ENCODE data around the gene ABCA7. TPM values are rescaled to one million over a fixed set of nuclear protein-coding genes. Genes with fewer than 3 reads are reported as not detected.

ABCA7 gene
- total RNA-seq, 2 experiments from 2014 or later: 114 to 118 TPM

DNA sequence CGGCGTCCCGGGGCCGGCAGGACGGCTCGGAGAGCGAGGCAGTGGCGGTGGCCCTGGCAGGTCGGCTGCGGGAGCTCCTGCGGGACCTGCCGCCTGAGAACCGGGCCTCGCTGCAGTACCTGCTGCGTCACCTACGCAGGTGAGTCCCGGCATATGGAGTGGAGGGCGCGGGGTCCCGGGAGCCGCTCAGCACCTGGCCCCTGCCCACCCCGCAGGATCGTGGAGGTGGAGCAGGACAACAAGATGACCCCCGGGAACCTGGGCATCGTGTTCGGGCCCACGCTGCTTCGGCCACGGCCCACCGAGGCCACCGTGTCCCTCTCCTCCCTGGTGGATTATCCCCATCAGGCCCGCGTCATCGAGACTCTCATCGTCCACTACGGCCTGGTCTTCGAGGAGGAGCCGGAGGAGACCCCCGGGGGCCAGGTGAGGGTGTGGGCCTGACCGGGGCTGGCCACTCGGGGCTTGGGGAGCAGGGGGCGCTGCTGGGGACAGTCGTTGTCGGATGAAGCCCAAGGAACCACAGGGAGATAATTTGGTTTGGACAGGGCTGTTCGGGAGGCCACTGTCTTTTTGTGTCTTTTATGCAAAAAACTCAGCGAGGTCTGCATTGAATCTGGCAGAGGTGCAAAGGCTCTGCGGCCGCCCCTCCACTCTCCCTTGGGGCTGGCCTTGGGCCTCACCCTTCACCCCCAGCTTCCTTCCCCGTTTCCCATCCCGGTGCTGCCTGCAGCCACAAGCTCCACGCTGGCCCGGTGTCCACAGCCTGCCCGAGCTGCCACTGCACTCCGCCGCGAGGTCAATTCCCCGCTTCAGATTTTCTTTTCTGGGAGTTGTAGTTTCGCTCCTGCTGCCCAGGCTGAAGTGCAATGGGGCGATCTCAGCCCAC lies 43.3 kb downstream of the ABCA7 start:
- H3K27me3 ChIP-seq (ENCODE audit: control insufficient read depth in 1 of 2, insufficient read depth in 2 of 2, low read length in 2 of 2): no peaks in the 10 kb centered on the region
- Mint-ChIP-seq H3K4me3 (peak overlapping the region; percentile 38), H3K27me3 (no peaks in the 10 kb centered on the region), H3K36me3 (ENCODE audit: low read depth) (peaks cover 77% of the 10 kb centered on the region), H3K9me3 (no peaks in the 10 kb centered on the region), H3K4me1 (ENCODE audit: low read depth) (peaks cover 48% of the 10 kb centered on the region), H3K27ac (peak overlapping the region; percentile 78)
- TF ChIP-seq, protein P1, sequence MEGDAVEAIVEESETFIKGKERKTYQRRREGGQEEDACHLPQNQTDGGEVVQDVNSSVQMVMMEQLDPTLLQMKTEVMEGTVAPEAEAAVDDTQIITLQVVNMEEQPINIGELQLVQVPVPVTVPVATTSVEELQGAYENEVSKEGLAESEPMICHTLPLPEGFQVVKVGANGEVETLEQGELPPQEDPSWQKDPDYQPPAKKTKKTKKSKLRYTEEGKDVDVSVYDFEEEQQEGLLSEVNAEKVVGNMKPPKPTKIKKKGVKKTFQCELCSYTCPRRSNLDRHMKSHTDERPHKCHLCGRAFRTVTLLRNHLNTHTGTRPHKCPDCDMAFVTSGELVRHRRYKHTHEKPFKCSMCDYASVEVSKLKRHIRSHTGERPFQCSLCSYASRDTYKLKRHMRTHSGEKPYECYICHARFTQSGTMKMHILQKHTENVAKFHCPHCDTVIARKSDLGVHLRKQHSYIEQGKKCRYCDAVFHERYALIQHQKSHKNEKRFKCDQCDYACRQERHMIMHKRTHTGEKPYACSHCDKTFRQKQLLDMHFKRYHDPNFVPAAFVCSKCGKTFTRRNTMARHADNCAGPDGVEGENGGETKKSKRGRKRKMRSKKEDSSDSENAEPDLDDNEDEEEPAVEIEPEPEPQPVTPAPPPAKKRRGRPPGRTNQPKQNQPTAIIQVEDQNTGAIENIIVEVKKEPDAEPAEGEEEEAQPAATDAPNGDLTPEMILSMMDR (IDR thresholded peaks at IDR 0.05): no peak
- H3K9me3 ChIP-seq (ENCODE audit: control insufficient read depth in 1 of 2, insufficient read depth in 1 of 2, low read length in 2 of 2): no peaks in the 10 kb centered on the region
- H3K27ac ChIP-seq (ENCODE audit: low read depth in 1 of 2, low read length in 2 of 2): peak overlapping the region in 1 of 2 donors; percentile 64
- no peak overlapping the region for H3K4me3 ChIP-seq (ENCODE audit: low read length)
- peaks cover 93% of the 10 kb centered on the region for H3K4me1 ChIP-seq (ENCODE audit: insufficient read depth, low read length)
- no peak for ATAC-seq (ENCODE audit: poor library complexity)
- POLR2A ChIA-PET: interaction anchor here (0.6 to 21.0 kb wide), 9 partner anchors 1 to 186 kb away, joined by 3 to 1253 read pairs (median 74); partner anchors contain the start of genes ABCA7, ARHGAP45, CIRBP and CNN2
- CTCF ChIA-PET: interaction anchor here (0.8 to 1.9 kb wide), 3 partner anchors 18 to 62 kb away, joined by 3 to 11 read pairs (median 4); partner anchors contain the start of genes CNN2 and RNU6-2
- peak in 3 of 14 experiments; percentile 11 to 38 (median 31) for DNase-seq
- H3K36me3 ChIP-seq (ENCODE audit: insufficient read depth, low read length): peaks cover 89% of the 10 kb centered on the region
- intact Hi-C loops (cut with DNase I, micrococcal nuclease): no loop called here

DNA sequence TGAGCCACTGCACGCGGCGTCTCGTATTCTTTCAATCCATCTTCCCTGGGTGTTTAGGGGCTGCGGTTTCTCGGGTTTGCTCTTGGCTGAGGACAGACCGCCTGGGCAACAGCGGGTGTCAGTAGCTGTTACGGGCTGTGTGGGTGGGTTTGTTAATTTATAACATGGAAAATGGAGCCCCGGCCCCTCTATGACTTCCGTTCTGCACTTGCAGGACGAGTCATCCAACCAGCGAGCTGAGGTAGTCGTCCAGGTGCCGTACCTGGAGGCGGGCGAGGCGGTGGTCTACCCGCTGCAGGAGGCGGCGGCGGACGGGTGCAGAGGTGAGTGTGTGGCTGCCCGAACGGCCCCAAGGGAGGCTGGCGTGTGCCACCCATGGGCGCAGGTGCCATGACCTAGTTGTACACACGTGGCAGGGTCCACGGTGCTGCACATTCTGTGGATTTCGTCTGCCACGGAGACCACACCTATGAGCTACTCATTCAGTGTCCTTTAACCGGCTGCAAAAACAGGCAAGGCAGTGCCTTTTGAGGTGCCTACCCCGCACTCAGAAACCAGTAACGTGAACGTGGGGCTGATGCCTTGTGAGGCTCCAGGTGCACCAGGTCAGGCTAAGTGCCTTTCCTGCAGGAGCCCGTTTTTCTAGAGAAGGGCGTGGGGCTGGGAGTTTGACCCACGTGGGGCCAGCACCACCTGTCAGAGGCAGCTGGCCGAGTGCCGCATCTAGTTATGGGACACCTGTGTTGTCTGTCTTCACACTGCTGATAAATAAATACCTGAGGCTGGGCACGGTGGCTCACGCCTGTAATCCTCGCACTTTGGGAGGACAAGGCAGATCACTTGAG lies 44.3 kb downstream of the ABCA7 start:
- POLR2A ChIA-PET: interaction anchor here (1.3 to 19.1 kb wide), 8 partner anchors 10 to 63 kb away, joined by 4 to 1253 read pairs (median 82); partner anchors contain the start of genes ABCA7, ARHGAP45, CNN2 and GPX4
- Mint-ChIP-seq H3K27ac (peak overlapping the region; percentile 78), H3K4me3 (peak overlapping the region; percentile 50), H3K9me3 (no peaks in the 10 kb centered on the region), H3K27me3 (no peaks in the 10 kb centered on the region), H3K36me3 (ENCODE audit: low read depth) (peaks cover 80% of the 10 kb centered on the region), H3K4me1 (ENCODE audit: low read depth) (peaks cover 53% of the 10 kb centered on the region)
- Histone ChIP-seq H3K36me3 (ENCODE audit: insufficient read depth, low read length) (peaks cover 97% of the 10 kb centered on the region), H3K4me3 (ENCODE audit: low read length) (no peak overlapping the region), H3K9me3 (ENCODE audit: control insufficient read depth in 1 of 2, insufficient read depth in 1 of 2, low read length in 2 of 2) (no peaks in the 10 kb centered on the region), H3K27ac (ENCODE audit: low read depth in 1 of 2, low read length in 2 of 2) (peak overlapping the region in 1 of 2 donors; percentile 1), H3K27me3 (ENCODE audit: control insufficient read depth in 1 of 2, insufficient read depth in 2 of 2, low read length in 2 of 2) (no peaks in the 10 kb centered on the region), H3K4me1 (ENCODE audit: insufficient read depth, low read length) (peaks cover 96% of the 10 kb centered on the region)
- intact Hi-C loops (cut with DNase I, micrococcal nuclease): no loop called here
- CTCF ChIA-PET: interaction anchor here (1.2 to 6.5 kb wide), 2 partner anchors 9 to 19 kb away, joined by 4 to 42 read pairs; no protein-coding TSS in a partner anchor
- ATAC-seq (ENCODE audit: poor library complexity): no peak
- TF ChIP-seq, protein P1 (IDR thresholded peaks at IDR 0.05): no peak
- DNase-seq: peak in 2 of 14 experiments; percentile 7 to 11

All from CD4-positive, alpha-beta T cell (primary cell).